A673 (cell line): Measurements from ENCODE around the gene LRSAM1.

Source experiments
- CTCF ChIP-seq: fragments of 300-800, 200-600 bp; sonication (generic); conservative IDR thresholded peaks from 2 replicates; pipeline ENCODE4 v1.5.1; 2017; ENCODE audit warnings: low read depth, mild to moderate bottlenecking, antibody characterized with exemption, low read length, moderate library complexity, mixed read lengths
- EZH2 ChIP-seq: fragments of 200-600 bp; sonication (generic); IDR thresholded peaks from 2 replicates; pipeline ENCODE4 v1.6.1; 2017; ENCODE audit warnings: borderline replicate concordance, low read depth, mild to moderate bottlenecking, mixed read lengths, antibody characterized with exemption, low read length; ENCODE audit not compliant: poor library complexity, severe bottlenecking

GRCh38 chr9:127418037-127418471, 33.3 kb upstream of the LRSAM1 start:
- TF ChIP-seq EZH2 (no peak), CTCF (peak; percentile 50)
